IMR-90 (cell line): Measurements from ENCODE around the gene RARRES1. TPM values are rescaled to one million over a fixed set of nuclear protein-coding genes. Genes with fewer than 3 reads are reported as not detected.

Source experiments
- ATAC-seq: fragments of 200-7000 bp; cut with Tn5 transposase; 2 replicates; pipeline ENCODE4 v1.9.1; 2020; ENCODE audit warnings: low read depth, mild to moderate bottlenecking, moderate library complexity
- BruUV-seq: library from RNA; stranded (reverse); fragments of 400-500 nt; replicated peaks from 2 replicates; lab custom pipeline; 2021; lab: Mats Ljungman, UMichigan
- CTCF ChIA-PET: fragments of 300-600 bp; formaldehyde crosslinking; extraction: SDS; loops from one replicate; lab custom pipeline; 2021; ENCODE audit warnings: antibody characterized with exemption; lab: Yijun Ruan, JAX
- POLR2A ChIA-PET: fragments of 300-600 bp; sonication (Branson Sonifier 250); formaldehyde crosslinking; loops from one replicate; lab custom pipeline; 2022; ENCODE audit warnings: antibody characterized with exemption; ENCODE audit not compliant: unreplicated experiment; lab: Charles Lee
- DNase-seq: peaks from one replicate; pipeline ENCODE4 v3.0.0; 2013
- H2AFZ ChIP-seq: replicated peaks from 2 replicates; pipeline ENCODE3; 2013; ENCODE audit warnings: low read length, mild to moderate bottlenecking; ENCODE audit not compliant: poor library complexity
- H2AK5ac ChIP-seq: 2 replicates; pipeline ENCODE4 v1.6.1; 2013; ENCODE audit warnings: low read depth, low read length, inconsistent platforms
- H2AK9ac ChIP-seq: replicated peaks from 2 replicates; pipeline ENCODE3; 2013; ENCODE audit warnings: mild to moderate bottlenecking, low read depth, low read length, moderate library complexity; ENCODE audit not compliant: poor library complexity
- H2BK120ac ChIP-seq: 2 replicates; pipeline ENCODE4 v1.6.1; 2013; ENCODE audit warnings: low read depth, low read length, inconsistent platforms
- H2BK15ac ChIP-seq: 3 replicates; pipeline ENCODE4 v1.6.1; 2013; ENCODE audit warnings: low read depth, low read length, inconsistent platforms
- H2BK20ac ChIP-seq: 2 replicates; pipeline ENCODE4 v1.6.1; 2013; ENCODE audit warnings: low read depth, mild to moderate bottlenecking, inconsistent platforms, low read length, moderate library complexity
- H2BK5ac ChIP-seq: 2 replicates; pipeline ENCODE4 v1.6.1; 2013; ENCODE audit warnings: mild to moderate bottlenecking, low read depth, low read length, inconsistent platforms; ENCODE audit not compliant: poor library complexity, severe bottlenecking
- H3K14ac ChIP-seq: replicated peaks from 2 replicates; pipeline ENCODE4 v1.6.1; 2013; ENCODE audit warnings: low read depth, low read length, inconsistent platforms
- H3K18ac ChIP-seq: 2 replicates; pipeline ENCODE4 v1.6.1; 2013; ENCODE audit warnings: low read depth, low read length, control low read depth
- H3K23ac ChIP-seq: 2 replicates; pipeline ENCODE4 v1.6.1; 2013; ENCODE audit warnings: low read depth, low read length, inconsistent platforms
- H3K27ac ChIP-seq: 2 replicates; pipeline ENCODE4 v1.5.1; 2013; ENCODE audit warnings: mild to moderate bottlenecking, control low read depth, low read length; ENCODE audit not compliant: insufficient read depth
- H3K27me3 ChIP-seq: 2 replicates; pipeline ENCODE4 v1.6.1; 2013; ENCODE audit warnings: low read length; ENCODE audit not compliant: control insufficient read depth, insufficient read depth
- H3K36me3 ChIP-seq: 2 replicates; pipeline ENCODE4 v1.6.1; 2013; ENCODE audit warnings: low read length, mixed read lengths; ENCODE audit not compliant: control insufficient read depth, insufficient read depth
- H3K4ac ChIP-seq: 2 replicates; pipeline ENCODE4 v1.6.1; 2013; ENCODE audit warnings: low read depth, low read length, inconsistent platforms
- H3K4me1 ChIP-seq: 2 replicates; pipeline ENCODE4 v1.6.1; 2013; ENCODE audit warnings: low read length, mixed read lengths; ENCODE audit not compliant: control insufficient read depth, insufficient read depth
- H3K4me2 ChIP-seq: 2 replicates; pipeline ENCODE4 v1.6.1; 2013; ENCODE audit warnings: low read depth, mild to moderate bottlenecking, control low read depth, low read length, moderate library complexity
- H3K4me3 ChIP-seq: 2 replicates; pipeline ENCODE4 v1.5.1; 2013; ENCODE audit warnings: low read depth, mild to moderate bottlenecking, control low read depth, low read length, moderate library complexity; ENCODE audit not compliant: insufficient read depth
- H3K56ac ChIP-seq: 2 replicates; pipeline ENCODE4 v1.6.1; 2013; ENCODE audit warnings: low read length, inconsistent platforms; ENCODE audit not compliant: insufficient read depth; ENCODE audit errors: extremely low read depth
- H3K79me1 ChIP-seq, 2 experiments: 2 replicates each; pipeline ENCODE4 v1.6.1; 2013; ENCODE audit warnings: low read length in 2 of 2, inconsistent platforms in 1 of 2, low read depth in 1 of 2
- H3K9ac ChIP-seq: 2 replicates; pipeline ENCODE4 v1.6.1; 2013; ENCODE audit warnings: low read depth, low read length, control low read depth
- H3K9me1 ChIP-seq: 2 replicates; pipeline ENCODE4 v1.6.1; 2013; ENCODE audit warnings: low read length, inconsistent platforms; ENCODE audit not compliant: insufficient read depth
- H3K9me3 ChIP-seq: 2 replicates; pipeline ENCODE4 v1.6.1; 2013; ENCODE audit warnings: low read length; ENCODE audit not compliant: control insufficient read depth, insufficient read depth
- H4K20me1 ChIP-seq: 2 replicates; pipeline ENCODE4 v1.6.1; 2013; ENCODE audit warnings: low read length, inconsistent platforms; ENCODE audit not compliant: insufficient read depth
- H4K5ac ChIP-seq: 2 replicates; pipeline ENCODE4 v1.6.1; 2013; ENCODE audit warnings: mild to moderate bottlenecking, low read depth, low read length, control low read depth
- H4K8ac ChIP-seq, 2 experiments: 2 replicates each; pipeline ENCODE4 v1.6.1; 2013; ENCODE audit warnings: low read depth in 2 of 2, low read length in 2 of 2, control low read depth in 1 of 2, inconsistent platforms in 1 of 2
- H4K91ac ChIP-seq: 2 replicates; pipeline ENCODE4 v1.6.1; 2013; ENCODE audit warnings: low read depth, low read length, inconsistent platforms; ENCODE audit not compliant: insufficient read depth
- CEBPB ChIP-seq: IDR thresholded peaks from 2 replicates; pipeline ENCODE4 v1.6.1; 2012; ENCODE audit warnings: low read depth, low read length, improper control_type of control experiment
- ELK1 ChIP-seq: fragments of 150-350 bp; IDR thresholded peaks from 2 replicates; pipeline ENCODE4 v1.6.1; 2016; ENCODE audit warnings: low read depth, mild to moderate bottlenecking, low read length, moderate library complexity, borderline replicate concordance
- FOS ChIP-seq: fragments of 150-350 bp; IDR thresholded peaks from 2 replicates; pipeline ENCODE4 v1.6.1; 2016; ENCODE audit warnings: low read depth, low read length
- MAZ ChIP-seq: IDR thresholded peaks from 2 replicates; pipeline ENCODE4 v1.6.1; 2012; ENCODE audit warnings: low read depth, mild to moderate bottlenecking, low read length, improper control_type of control experiment, moderate library complexity, borderline replicate concordance
- NFE2L2 ChIP-seq: fragments of 150-350 bp; IDR thresholded peaks from 2 replicates; pipeline ENCODE4 v1.6.1; 2016; ENCODE audit warnings: low read depth, mild to moderate bottlenecking, low read length
- RCOR1 ChIP-seq: IDR thresholded peaks from 2 replicates; pipeline ENCODE4 v1.6.1; 2012; ENCODE audit warnings: mild to moderate bottlenecking, low read length, improper control_type of control experiment; ENCODE audit not compliant: insufficient replicate concordance
- RFX5 ChIP-seq: IDR thresholded peaks from 2 replicates; pipeline ENCODE4 v1.8.0; 2012; ENCODE audit warnings: low read depth, mild to moderate bottlenecking, low read length, moderate library complexity
- SMC3 ChIP-seq: fragments of 150-350 bp; IDR thresholded peaks from 2 replicates; pipeline ENCODE4 v1.6.1; 2016; ENCODE audit warnings: low read depth, mild to moderate bottlenecking, antibody characterized with exemption, low read length, moderate library complexity
- USF2 ChIP-seq: fragments of 150-350 bp; IDR thresholded peaks from 2 replicates; pipeline ENCODE4 v1.6.1; 2017; ENCODE audit warnings: mild to moderate bottlenecking, antibody characterized with exemption, low read length, low read depth
- WGBS, 2 experiments: methylation state at CpG; one replicate each; pipeline versions ENCODE4 v1.1.5 to v1.1.7; 2013; ENCODE audit warnings: missing lambda C conversion rate in 2 of 2; ENCODE audit not compliant: insufficient read length in 1 of 2; ENCODE audit errors: extremely low coverage in 2 of 2; 5-methylcytosine and 5-hydroxymethylcytosine counted together
- dilution Hi-C: fragments of 300-500 bp; cut with HindIII; formaldehyde crosslinking; loops from one replicate; pipeline ENCODE4 v1.14.3; 2018; ENCODE audit warnings: low sequenced_read_pairs; ENCODE audit not compliant: unreplicated experiment
- in situ Hi-C: fragments of 300-500 bp; cut with MboI; formaldehyde crosslinking; loops from 3 replicates; pipeline ENCODE4 v1.14.3; 2019; ENCODE audit warnings: low sequenced_read_pairs, inconsistent platforms, mixed read lengths
- intact Hi-C: fragments of 100-400 bp; cut with micrococcal nuclease; formaldehyde crosslinking; loops from 2 replicates; pipeline ENCODE4 v1.10.0; 2022
- polyA plus RNA-seq, 3 experiments: library from polyadenylated mRNA; depleted of rRNA; stranded (reverse); fragments of >200 nt; gene quantifications; 2 replicates each; pipeline ENCODE4 v1.2.3, GENCODE V29; 2012; ENCODE audit warnings: low replicate concordance in 1 of 3
- total RNA-seq: library from RNA; depleted of rRNA; stranded (reverse); fragments of >200 nt; gene quantifications from 2 replicates; pipeline ENCODE4 v1.2.3, GENCODE V29; 2012

RARRES1 gene
- total and polyA plus RNA-seq, 2 of the 4 experiments (the other 2 are of a cell fraction) = 0.90 to 3.0 TPM

- no peak overlapping the region for H3K9ac ChIP-seq
- no peak overlapping the region for H3K4me2 ChIP-seq
- no peaks in the 10 kb centered on the region for H3K27me3 ChIP-seq
- peaks cover 16% of the 10 kb centered on the region for H3K4me1 ChIP-seq
- no peak overlapping the region for H3K27ac ChIP-seq
- H2AK5ac ChIP-seq = peak overlapping the region; percentile 25; the same call in 1 of the 2 replicates
- H2BK15ac ChIP-seq = no peak overlapping the region
- ChIA-PET POLR2A (no interaction called here), CTCF (no interaction called here)
- no peak overlapping the region for H2BK120ac ChIP-seq
- no peaks in the 10 kb centered on the region for H3K9me3 ChIP-seq
- BruUV-seq = no TSS peak
- H3K14ac ChIP-seq = no peak overlapping the region
- H3K4me3 ChIP-seq = no peak overlapping the region
- H3K4ac ChIP-seq = 0 out of 2 replicates have a peak overlapping the region, but pooled peaks have one; percentile 26
- H4K5ac ChIP-seq = peak overlapping the region; percentile 16
- no peaks in the 10 kb centered on the region for H3K9me1 ChIP-seq
- H2BK20ac ChIP-seq = no peak overlapping the region
- in situ Hi-C loops = loop anchor here (25.0 kb wide), 1 partner anchor 664 kb away; the partner anchor contains the start of genes RSRC1 and SHOX2
- DNase-seq (no peak), ATAC-seq (no peak)
- H3K18ac ChIP-seq = peak overlapping the region; percentile 32; the same call in 1 of the 2 replicates
- no peak overlapping the region; the same call in 1 of the 2 replicates for H4K91ac ChIP-seq
- dilution Hi-C loops = no loop called here
- H3K56ac ChIP-seq = no peak overlapping the region
- no peaks in the 10 kb centered on the region for H3K36me3 ChIP-seq
- no peaks in the 10 kb centered on the region for H4K20me1 ChIP-seq
- no peak overlapping the region for H2AFZ ChIP-seq
- H3K23ac ChIP-seq = no peak overlapping the region
- H2AK9ac ChIP-seq = no peak overlapping the region
- H4K8ac ChIP-seq = no peak overlapping the region
- H2BK5ac ChIP-seq = peak overlapping the region; percentile 19
- no CpG with 5 or more reads among the region's 7 CpGs for WGBS, 2 experiments
- TF ChIP-seq USF2 = no peak
- TF ChIP-seq ELK1 = no peak
- no peak for TF ChIP-seq MAZ
- no peak for TF ChIP-seq RCOR1
- no peak for TF ChIP-seq RFX5
- TF ChIP-seq FOS = no peak
- TF ChIP-seq SMC3 = no peak
- TF ChIP-seq CEBPB = no peak
- no peak for TF ChIP-seq NFE2L2
- H3K79me1 ChIP-seq = no peaks in the 10 kb centered on the region
- intact Hi-C loops = no loop called here
These were observed 44.3 kb upstream of the RARRES1 start for GRCh38 chr3:158776531-158776930.
